AG09309 (cell line): ENCODE results near the gene ROM1.

ENCODE experiments used
- DNase-seq: peaks from one replicate; pipeline ENCODE4 v3.0.0-alpha.2; 2010; ENCODE audit warnings: low read depth
- H3K4me3 ChIP-seq: 2 replicates; pipeline ENCODE4 v1.5.1; 2011; ENCODE audit warnings: mild to moderate bottlenecking, low read depth, low read length, moderate library complexity; ENCODE audit not compliant: control insufficient read depth
- CTCF ChIP-seq: IDR thresholded peaks from 2 replicates; pipeline ENCODE4 v1.5.1; 2011; ENCODE audit warnings: mild to moderate bottlenecking, low read depth, low read length, inconsistent platforms; ENCODE audit not compliant: insufficient read depth, control insufficient read depth; ENCODE audit errors: missing control alignments

ROM1 gene

GRCh38 chr11:62621027-62621566 lies 8.0 kb downstream of the ROM1 start:
- no peak for DNase-seq
- H3K4me3 ChIP-seq = peak overlapping the region; percentile 61
- no peak for TF ChIP-seq CTCF

GRCh38 chr11:62621567-62622470 lies 8.8 kb downstream of the ROM1 start, which contains the start of gene B3GAT3:
Gene B3GAT3, minus strand, starts transcription at chr11:62621986. Its CDS starts 39 bp downstream, at chr11:62621947.
- peak; percentile 6 for TF ChIP-seq CTCF
- DNase-seq = peak; percentile 91
- H3K4me3 ChIP-seq = peak within 1 kb of the TSS; percentile 61

- TF ChIP-seq CTCF = no peak
- no peak for DNase-seq
- no peak overlapping the region; the same call in 1 of the 2 replicates for H3K4me3 ChIP-seq
Measured at GRCh38 chr11:62622476-62623089, 9.5 kb downstream of the ROM1 start.

- TF ChIP-seq CTCF = no peak
- DNase-seq = no peak
- no peak overlapping the region for H3K4me3 ChIP-seq
Measured at GRCh38 chr11:62627713-62628112, 14.7 kb downstream of the ROM1 start.

GRCh38 chr11:62632492-62632891 lies 19.4 kb downstream of the ROM1 start:
- DNase-seq = no peak
- no peak for TF ChIP-seq CTCF
- H3K4me3 ChIP-seq = no peak overlapping the region

- DNase-seq = no peak
- H3K4me3 ChIP-seq = no peak overlapping the region
- TF ChIP-seq CTCF = no peak
Measured at GRCh38 chr11:62644220-62644619, 31.2 kb downstream of the ROM1 start.
